HEK293T (cell line): ENCODE measurements around the gene ADAMTS10.

Experiments
- CTCF ChIA-PET: fragments of 350-600 bp; formaldehyde crosslinking; extraction: SDS; loops from one replicate; lab custom pipeline; 2021; ENCODE audit warnings: antibody characterized with exemption, inconsistent platforms; lab: Yijun Ruan, JAX
- POLR2A ChIA-PET: fragments of 350-600 bp; formaldehyde crosslinking; extraction: SDS; loops from one replicate; lab custom pipeline; 2020; ENCODE audit warnings: antibody characterized with exemption, inconsistent platforms; lab: Yijun Ruan, JAX
- DNase-seq: peaks from one replicate; pipeline ENCODE4 v3.0.0; 2012; ENCODE audit warnings: mixed read lengths; ENCODE audit errors: extremely low spot score
- ARNT ChIP-seq: fragments of 450-650 bp; IDR thresholded peaks from 2 replicates; pipeline ENCODE4 v1.6.1; 2017; ENCODE audit warnings: mild to moderate bottlenecking
- BHLHE40 ChIP-seq: fragments of 450-650 bp; IDR thresholded peaks from 2 replicates; pipeline ENCODE4 v1.6.1; 2016; ENCODE audit warnings: mild to moderate bottlenecking, moderate library complexity, borderline replicate concordance
- CTBP1 ChIP-seq: fragments of 450-650 bp; IDR thresholded peaks from 2 replicates; pipeline ENCODE4 v1.6.1; 2016; ENCODE audit warnings: borderline replicate concordance
- ELF4 ChIP-seq: fragments of 450-650 bp; IDR thresholded peaks from 2 replicates; pipeline ENCODE4 v1.6.1; 2017; ENCODE audit warnings: antibody characterized with exemption
- FOXA1 ChIP-seq: fragments of 450-650 bp; IDR thresholded peaks from 2 replicates; pipeline ENCODE4 v1.6.1; 2016; ENCODE audit warnings: mild to moderate bottlenecking
- FOXK2 ChIP-seq: fragments of 450-650 bp; IDR thresholded peaks from 2 replicates; pipeline ENCODE4 v1.6.1; 2016; ENCODE audit warnings: mild to moderate bottlenecking
- FOXM1 ChIP-seq: fragments of 450-650 bp; IDR thresholded peaks from 2 replicates; pipeline ENCODE4 v1.6.1; 2017; ENCODE audit warnings: mild to moderate bottlenecking, borderline replicate concordance
- HDGF ChIP-seq: fragments of 450-650 bp; IDR thresholded peaks from 2 replicates; pipeline ENCODE4 v1.6.1; 2017; ENCODE audit warnings: antibody characterized with exemption, borderline replicate concordance
- L3MBTL2 ChIP-seq: fragments of 450-650 bp; conservative IDR thresholded peaks from 2 replicates; pipeline ENCODE4 v1.6.1; 2016; ENCODE audit warnings: mild to moderate bottlenecking
- LEF1 ChIP-seq: fragments of 450-650 bp; IDR thresholded peaks from 2 replicates; pipeline ENCODE4 v1.6.1; 2017; ENCODE audit warnings: mild to moderate bottlenecking, borderline replicate concordance
- NFRKB ChIP-seq: fragments of 450-650 bp; IDR thresholded peaks from 2 replicates; pipeline ENCODE4 v1.6.1; 2016; ENCODE audit warnings: mild to moderate bottlenecking, moderate library complexity
- PKNOX1 ChIP-seq: fragments of 450-650 bp; IDR thresholded peaks from 2 replicates; pipeline ENCODE4 v1.6.1; 2016
- SP1 ChIP-seq: fragments of 450-650 bp; IDR thresholded peaks from 2 replicates; pipeline ENCODE4 v1.6.1; 2017
- SUZ12 ChIP-seq: fragments of 450-650 bp; IDR thresholded peaks from 2 replicates; pipeline ENCODE4 v1.6.1; 2016; ENCODE audit warnings: mild to moderate bottlenecking
- TARDBP ChIP-seq: fragments of 450-650 bp; IDR thresholded peaks from 2 replicates; pipeline ENCODE4 v1.6.1; 2016
- ZNF384 ChIP-seq: fragments of 450-650 bp; IDR thresholded peaks from 2 replicates; pipeline ENCODE4 v1.6.1; 2016

ADAMTS10 gene

DNA sequence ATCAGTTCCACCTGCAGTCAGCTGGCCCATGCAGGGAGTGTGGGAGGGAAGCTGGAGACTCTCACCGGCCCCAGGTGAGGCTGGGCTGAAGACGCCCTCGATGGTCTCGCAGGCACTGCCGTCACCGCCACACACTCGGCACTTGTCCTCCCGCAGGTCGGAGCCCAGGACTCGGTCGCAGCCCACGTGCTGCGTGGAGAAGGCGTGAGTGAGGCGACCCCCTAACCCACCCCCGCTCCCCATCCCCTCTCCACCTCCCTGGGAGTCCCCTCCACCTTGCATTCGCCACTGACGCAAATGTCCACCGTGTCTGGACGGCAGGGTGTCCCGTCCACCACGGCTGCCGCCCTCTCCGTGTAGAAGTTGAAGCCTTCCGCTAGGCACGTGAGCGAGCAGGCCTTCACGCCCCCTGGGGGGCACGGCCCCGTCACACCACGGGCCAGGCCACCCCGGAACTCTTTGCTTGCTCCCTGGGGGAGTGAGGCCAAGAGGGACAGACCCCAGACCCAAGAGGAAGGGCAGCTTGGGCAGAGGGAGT lies 21.3 kb downstream of the ADAMTS10 start:
- ChIA-PET POLR2A (no interaction called here), CTCF (interaction anchor here (0.6 kb wide), 1 partner anchor 59 kb away, joined by 3 read pairs; no protein-coding TSS in a partner anchor)
- no peak for DNase-seq
- TF ChIP-seq BHLHE40 (no peak), HDGF (no peak), L3MBTL2 (no peak), ZNF384 (no peak), NFRKB (no peak), LEF1 (no peak), SP1 (no peak), ELF4 (no peak), FOXK2 (no peak), PKNOX1 (no peak), FOXM1 (no peak), ARNT (no peak)

- DNase-seq: peak; percentile 74
- CTCF ChIA-PET: interaction anchor here (0.6 kb wide), 1 partner anchor 249 kb away, joined by 4 read pairs; no protein-coding TSS in a partner anchor
- TF ChIP-seq PKNOX1 (peak; percentile 62), LEF1 (no peak)
Measured at GRCh38 chr19:8585894-8586750, 24.4 kb downstream of the ADAMTS10 start.

DNA sequence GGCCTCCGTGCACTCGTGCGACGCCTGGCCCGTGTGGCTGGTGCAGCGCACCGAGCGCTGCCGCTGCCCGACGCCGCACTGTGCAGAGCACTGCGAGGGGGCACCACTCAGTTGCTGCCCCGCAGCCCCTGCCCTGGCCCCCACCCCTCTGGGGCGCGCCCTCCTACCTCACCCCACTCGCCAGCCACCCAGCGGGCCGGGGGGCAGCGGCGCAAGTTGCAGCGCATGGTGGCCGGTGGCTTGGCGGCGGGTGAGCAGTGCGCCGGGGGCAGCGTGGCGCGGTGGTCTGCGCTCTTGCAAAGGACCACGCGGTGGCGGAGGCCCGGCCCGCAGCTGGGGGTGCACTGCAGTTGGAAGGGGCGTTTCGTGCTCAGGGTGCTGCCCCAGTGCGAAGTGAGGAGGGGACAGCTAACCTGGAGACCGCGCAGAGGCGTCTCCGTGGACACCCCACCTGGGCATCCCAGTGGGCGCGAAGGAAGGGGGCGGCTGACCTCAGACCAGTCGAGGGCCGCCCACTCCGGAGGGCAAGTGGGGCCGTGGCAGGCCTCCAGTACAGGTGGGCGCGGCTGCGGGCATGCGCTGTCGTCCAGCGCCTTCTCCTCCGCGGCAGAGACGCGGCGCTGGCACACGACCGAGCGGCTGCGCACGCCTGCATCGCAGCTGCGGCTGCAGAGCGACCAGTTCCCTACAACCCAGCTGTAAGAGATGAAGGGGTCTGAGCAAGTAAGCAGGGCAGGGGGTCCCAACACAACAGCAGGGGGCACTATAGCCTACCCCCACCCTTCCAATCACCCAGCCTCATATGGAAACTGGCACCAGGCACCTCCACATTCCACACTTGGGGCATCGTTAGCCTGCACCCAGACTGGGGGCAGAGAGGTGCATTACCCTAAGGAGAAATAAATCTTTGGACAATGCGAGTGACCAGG lies 25.3 kb downstream of the ADAMTS10 start:
- ChIA-PET POLR2A (no interaction called here), CTCF (interaction anchor here (0.6 kb wide), 1 partner anchor 235 kb away, joined by 4 read pairs; no protein-coding TSS in a partner anchor)
- DNase-seq: no peak
- TF ChIP-seq SUZ12 (no peak), FOXK2 (no peak), ZNF384 (no peak), NFRKB (no peak), PKNOX1 (no peak), SP1 (no peak), TARDBP (no peak), ARNT (no peak), ELF4 (no peak), BHLHE40 (no peak), FOXA1 (no peak), FOXM1 (no peak), LEF1 (no peak), CTBP1 (no peak), L3MBTL2 (no peak), HDGF (no peak)

More at GRCh38 chr19:8585894-8586750, 24.4 kb downstream of the ADAMTS10 start:
- POLR2A ChIA-PET: interaction anchor here (1.0 kb wide), 1 partner anchor 72 kb away, joined by 4 read pairs; the partner anchor contains the start of gene ZNF414

DNA sequence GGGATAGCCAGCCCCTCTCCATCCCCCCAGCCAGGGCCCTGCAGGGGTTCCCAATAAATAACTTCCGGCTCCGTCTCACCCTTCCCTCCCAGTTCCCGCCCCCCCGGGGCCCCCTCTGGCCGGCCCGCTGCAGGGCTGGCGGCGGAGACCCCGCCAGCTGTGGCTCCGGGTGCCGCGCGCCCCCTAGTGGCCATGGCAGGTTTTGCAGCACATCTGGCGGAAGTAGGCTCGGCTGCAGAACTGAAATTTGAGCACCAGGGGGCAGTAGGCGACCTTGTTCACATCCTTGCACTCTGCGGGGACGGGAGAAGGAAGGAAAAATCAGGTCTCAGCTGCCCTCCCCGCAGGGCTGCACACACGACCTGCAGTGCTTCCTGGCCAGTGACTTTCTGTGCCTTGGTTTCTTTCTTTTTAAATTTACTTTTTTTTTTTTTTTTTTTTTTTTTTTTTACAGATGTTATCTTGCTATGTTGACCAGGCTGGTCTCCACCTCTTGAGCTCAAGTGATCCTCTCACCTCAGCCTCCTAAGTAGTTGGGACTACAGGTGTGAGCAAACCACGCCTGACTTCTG lies 29.7 kb downstream of the ADAMTS10 start:
- POLR2A ChIA-PET: interaction anchor here (1.1 to 3.7 kb wide), 2 partner anchors 55 to 67 kb away, joined by 3 to 25 read pairs; partner anchors contain the start of gene ZNF414
- CTCF ChIA-PET: interaction anchor here (0.5 to 1.7 kb wide), 22 partner anchors 10 to 1220 kb away, joined by 3 to 9 read pairs (median 4); partner anchors contain the start of genes MARCHF2 and ZNF414
- DNase-seq: peak; percentile 80
- TF ChIP-seq PKNOX1: no peak
- peak; percentile 77 for TF ChIP-seq ZNF384
- TF ChIP-seq FOXM1: peak; percentile 36; the same call in 1 of the 2 replicates
- peak; percentile 14; the same call in 1 of the 2 replicates for TF ChIP-seq ELF4
- no peak for TF ChIP-seq SUZ12
